OCI-LY7 (cell line): Measurements from ENCODE around the gene LONRF2. TPM values are rescaled to one million over a fixed set of nuclear protein-coding genes. Genes with fewer than 3 reads are reported as not detected.

Experiments
- BruUV-seq: library from RNA; stranded (reverse); fragments of 400-500 nt; replicated peaks from 2 replicates; lab custom pipeline; 2021; lab: Mats Ljungman, UMichigan
- CTCF ChIA-PET: fragments of 300-600 bp; sonication (Branson Sonifier 250); formaldehyde crosslinking; loops from one replicate; lab custom pipeline; 2022; ENCODE audit warnings: antibody characterized with exemption; ENCODE audit not compliant: unreplicated experiment; lab: Charles Lee
- POLR2A ChIA-PET: fragments of 300-600 bp; sonication (Branson Sonifier 250); formaldehyde crosslinking; loops from one replicate; lab custom pipeline; 2022; ENCODE audit warnings: antibody characterized with exemption; lab: Charles Lee
- DNase-seq: peaks from one replicate; pipeline ENCODE4 v3.0.0-alpha.2; 2015; ENCODE audit warnings: low spot score
- H2AFZ ChIP-seq: fragments of 200-600 bp; sonication (generic), shearing (Covaris generic); 2 replicates; pipeline ENCODE4 v1.6.1; 2014; ENCODE audit warnings: mild to moderate bottlenecking, antibody characterized with exemption, low read length, moderate library complexity
- H3K27ac ChIP-seq: fragments of 200-600 bp; sonication (generic); 2 replicates; pipeline ENCODE4 v1.5.1; 2014; ENCODE audit warnings: mixed run types, low read depth, mild to moderate bottlenecking, moderate library complexity, low read length, inconsistent platforms; ENCODE audit not compliant: poor library complexity, severe bottlenecking
- H3K36me3 ChIP-seq: fragments of 200-600 bp; sonication (generic); 2 replicates; pipeline ENCODE4 v1.6.1; 2014; ENCODE audit warnings: mild to moderate bottlenecking, antibody characterized with exemption, low read length, moderate library complexity, mixed read lengths; ENCODE audit not compliant: insufficient read depth
- H3K4me1 ChIP-seq: fragments of 200-600 bp; sonication (generic); 2 replicates; pipeline ENCODE4 v1.5.1; 2014; ENCODE audit warnings: mild to moderate bottlenecking, low read length; ENCODE audit not compliant: insufficient read depth, poor library complexity, severe bottlenecking
- H3K4me2 ChIP-seq: fragments of 200-600 bp; sonication (generic); 2 replicates; pipeline ENCODE4 v1.6.1; 2014; ENCODE audit warnings: mild to moderate bottlenecking, low read length
- H3K4me3 ChIP-seq: fragments of 200-600 bp; sonication (generic); 2 replicates; pipeline ENCODE4 v1.5.1; 2014; ENCODE audit warnings: mild to moderate bottlenecking, low read depth, low read length; ENCODE audit not compliant: poor library complexity, severe bottlenecking
- H3K79me2 ChIP-seq: fragments of 200-600 bp; sonication (generic); 2 replicates; pipeline ENCODE4 v1.6.1; 2016; ENCODE audit warnings: low read depth, mild to moderate bottlenecking, low read length, moderate library complexity, mixed read lengths; ENCODE audit not compliant: insufficient read depth
- H3K9me2 ChIP-seq: fragments of 200-600 bp; sonication (generic); 2 replicates; pipeline ENCODE4 v1.6.1; 2016; ENCODE audit warnings: mild to moderate bottlenecking, low read length, mixed read lengths; ENCODE audit not compliant: insufficient read depth
- H3K9me3 ChIP-seq: fragments of 200-600 bp; sonication (generic); 2 replicates; pipeline ENCODE4 v1.6.1; 2014; ENCODE audit warnings: mild to moderate bottlenecking, mixed run types, low read length, mixed read lengths
- H4K20me1 ChIP-seq: fragments of 200-600 bp; sonication (generic); 2 replicates; pipeline ENCODE4 v1.6.1; 2014; ENCODE audit warnings: mild to moderate bottlenecking, antibody characterized with exemption, low read length, moderate library complexity, mixed read lengths; ENCODE audit not compliant: insufficient read depth
- CTCF ChIP-seq: fragments of 200-600 bp; sonication (generic); conservative IDR thresholded peaks from 2 replicates; pipeline ENCODE4 v1.5.1; 2014; ENCODE audit warnings: mild to moderate bottlenecking, antibody characterized with exemption, low read length, moderate library complexity, mixed read lengths
- EZH2phosphoT487 ChIP-seq: fragments of 200-600 bp; sonication (generic); IDR thresholded peaks from 2 replicates; pipeline ENCODE4 v1.6.1; 2018; ENCODE audit warnings: low read depth, borderline replicate concordance, mild to moderate bottlenecking, mixed run types, antibody characterized with exemption, low read length, moderate library complexity, mixed read lengths
- intact Hi-C: fragments of 100-400 bp; cut with micrococcal nuclease; formaldehyde crosslinking; loops from one replicate; pipeline ENCODE4 v1.10.0; 2022; ENCODE audit not compliant: unreplicated experiment
- total RNA-seq, 2 experiments: library from RNA; depleted of rRNA in 1 of 2; stranded (reverse); fragments of >200 nt in 1 of 2; shearing (Covaris generic) in 1 of 2; gene quantifications; 2 replicates each; pipeline ENCODE4 v1.2.3, GENCODE V29; 2014 to 2022

The LONRF2 gene
- total RNA-seq, 2 experiments from 2014 or later = not detected

GRCh38 chr2:100277540-100278207 is 44.6 kb downstream of the LONRF2 start:
- no peaks in the 10 kb centered on the region for H4K20me1 ChIP-seq
- CTCF ChIA-PET = interaction anchor here (1.0 kb wide), 1 partner anchor 15 kb away, joined by 3 read pairs; no protein-coding TSS in a partner anchor
- TF ChIP-seq EZH2phosphoT487 (no peak), CTCF (no peak)
- POLR2A ChIA-PET = no interaction called here
- no peaks in the 10 kb centered on the region for H3K9me2 ChIP-seq
- H3K9me3 ChIP-seq = no peaks in the 10 kb centered on the region
- no peaks in the 10 kb centered on the region for H3K79me2 ChIP-seq
- no peaks in the 10 kb centered on the region for H3K4me1 ChIP-seq
- H3K4me3 ChIP-seq = no peak overlapping the region
- no TSS peak for BruUV-seq
- no peak overlapping the region for H3K4me2 ChIP-seq
- H2AFZ ChIP-seq = no peak overlapping the region
- no peaks in the 10 kb centered on the region for H3K36me3 ChIP-seq
- intact Hi-C loops = no loop called here
- DNase-seq = no peak
- no peak overlapping the region for H3K27ac ChIP-seq

GRCh38 chr2:100276716-100277115 is 45.6 kb downstream of the LONRF2 start:
- TF ChIP-seq CTCF (no peak), EZH2phosphoT487 (no peak)
- H3K9me3 ChIP-seq = no peaks in the 10 kb centered on the region
- no peaks in the 10 kb centered on the region for H3K36me3 ChIP-seq
- H3K27ac ChIP-seq = no peak overlapping the region
- no TSS peak for BruUV-seq
- ChIA-PET CTCF (no interaction called here), POLR2A (interaction anchor here (0.7 kb wide), 1 partner anchor 261 kb away, joined by 3 read pairs; no protein-coding TSS in a partner anchor)
- no peak overlapping the region for H3K4me3 ChIP-seq
- no peaks in the 10 kb centered on the region for H3K9me2 ChIP-seq
- no peaks in the 10 kb centered on the region for H3K4me1 ChIP-seq
- H3K4me2 ChIP-seq = no peak overlapping the region
- no peak for DNase-seq
- no peak overlapping the region for H2AFZ ChIP-seq
- intact Hi-C loops = no loop called here
- H3K79me2 ChIP-seq = no peaks in the 10 kb centered on the region
- no peaks in the 10 kb centered on the region for H4K20me1 ChIP-seq

GRCh38 chr2:100275200-100275589 is 47.1 kb downstream of the LONRF2 start:
- ChIA-PET POLR2A (no interaction called here), CTCF (interaction anchor here (0.6 kb wide), 1 partner anchor 157 kb away, joined by 3 read pairs; no protein-coding TSS in a partner anchor)
- intact Hi-C loops = no loop called here
- Histone ChIP-seq H3K9me2 (no peaks in the 10 kb centered on the region), H3K4me2 (no peak overlapping the region), H3K4me1 (no peaks in the 10 kb centered on the region), H4K20me1 (no peaks in the 10 kb centered on the region), H3K27ac (no peak overlapping the region), H3K9me3 (no peaks in the 10 kb centered on the region), H3K79me2 (no peaks in the 10 kb centered on the region), H2AFZ (no peak overlapping the region), H3K36me3 (no peaks in the 10 kb centered on the region), H3K4me3 (no peak overlapping the region)
- no peak for TF ChIP-seq CTCF
- TF ChIP-seq EZH2phosphoT487 = no peak
- DNase-seq = no peak
- no TSS peak for BruUV-seq
